B cell (primary cell): ENCODE data around the gene NOS1.

Experiments used
- CTCF ChIP-seq: fragments of 200-600 bp; IDR thresholded peaks from one replicate; pipeline ENCODE4 v1.8.0; 2022; ENCODE audit warnings: antibody characterized with exemption, mild to moderate bottlenecking
- EZH2 ChIP-seq: IDR thresholded peaks from 2 replicates; pipeline ENCODE4 v1.6.1; 2012; ENCODE audit warnings: borderline replicate concordance, low read depth, mild to moderate bottlenecking, moderate library complexity, low read length; ENCODE audit not compliant: insufficient read depth, poor library complexity, severe bottlenecking

GRCh38 chr12:117360222-117360550, 1.2 kb downstream of the NOS1 start:
- no peak for TF ChIP-seq CTCF
- no peak for TF ChIP-seq EZH2
